Rectal smooth muscle tissue (tissue), 1 donor: ENCODE results near the gene MRGPRG.

Source experiments
- H3K27ac ChIP-seq: one replicate; pipeline ENCODE4 v1.7.0; 2013; ENCODE audit warnings: low read depth, low read length, inconsistent platforms
- H3K27me3 ChIP-seq: one replicate; pipeline ENCODE4 v1.7.0; 2013; ENCODE audit warnings: low read length; ENCODE audit not compliant: control insufficient read depth, insufficient read depth
- H3K36me3 ChIP-seq: one replicate; pipeline ENCODE4 v1.7.0; 2013; ENCODE audit warnings: low read length; ENCODE audit not compliant: control insufficient read depth, insufficient read depth
- H3K4me1 ChIP-seq: one replicate; pipeline ENCODE4 v1.7.0; 2013; ENCODE audit warnings: low read length; ENCODE audit not compliant: control insufficient read depth, insufficient read depth
- H3K4me3 ChIP-seq: one replicate; pipeline ENCODE4 v1.7.0; 2013; ENCODE audit warnings: low read length
- H3K9ac ChIP-seq: one replicate; pipeline ENCODE4 v1.7.0; 2013; ENCODE audit warnings: low read length

The MRGPRG gene

GRCh38 chr11:3192511-3193372, 25.9 kb downstream of the MRGPRG start:
- Histone ChIP-seq H3K27ac (no peak overlapping the region), H3K27me3 (no peaks in the 10 kb centered on the region), H3K9ac (no peak overlapping the region), H3K4me3 (no peak overlapping the region), H3K4me1 (no peaks in the 10 kb centered on the region), H3K36me3 (no peaks in the 10 kb centered on the region)

GRCh38 chr11:3191586-3192324, 26.9 kb downstream of the MRGPRG start:
- Histone ChIP-seq H3K4me3 (no peak overlapping the region), H3K27me3 (no peaks in the 10 kb centered on the region), H3K9ac (no peak overlapping the region), H3K4me1 (no peaks in the 10 kb centered on the region), H3K36me3 (no peaks in the 10 kb centered on the region), H3K27ac (no peak overlapping the region)

- no peak overlapping the region for H3K4me3 ChIP-seq
- H3K36me3 ChIP-seq: no peaks in the 10 kb centered on the region
- H3K27ac ChIP-seq: no peak overlapping the region
- H3K27me3 ChIP-seq: no peaks in the 10 kb centered on the region
- no peak overlapping the region for H3K9ac ChIP-seq
- no peaks in the 10 kb centered on the region for H3K4me1 ChIP-seq
Observed at GRCh38 chr11:3190600-3190999, 28.0 kb downstream of the MRGPRG start.

- H3K36me3 ChIP-seq: no peaks in the 10 kb centered on the region
- no peak overlapping the region for H3K9ac ChIP-seq
- H3K4me3 ChIP-seq: no peak overlapping the region
- H3K27me3 ChIP-seq: no peaks in the 10 kb centered on the region
- H3K4me1 ChIP-seq: no peaks in the 10 kb centered on the region
- no peak overlapping the region for H3K27ac ChIP-seq
Observed at GRCh38 chr11:3189886-3190583, 28.6 kb downstream of the MRGPRG start.

- Histone ChIP-seq H3K27ac (no peak overlapping the region), H3K36me3 (no peaks in the 10 kb centered on the region), H3K4me3 (no peak overlapping the region), H3K4me1 (no peaks in the 10 kb centered on the region), H3K27me3 (no peaks in the 10 kb centered on the region), H3K9ac (no peak overlapping the region)
Observed at GRCh38 chr11:3189196-3189843, 29.3 kb downstream of the MRGPRG start.

GRCh38 chr11:3188496-3189195, 30.0 kb downstream of the MRGPRG start:
- H3K4me3 ChIP-seq: no peak overlapping the region
- H3K36me3 ChIP-seq: no peaks in the 10 kb centered on the region
- no peak overlapping the region for H3K9ac ChIP-seq
- H3K27ac ChIP-seq: no peak overlapping the region
- no peaks in the 10 kb centered on the region for H3K27me3 ChIP-seq
- no peaks in the 10 kb centered on the region for H3K4me1 ChIP-seq

GRCh38 chr11:3186166-3186953, 32.3 kb downstream of the MRGPRG start:
- Histone ChIP-seq H3K9ac (no peak overlapping the region), H3K4me1 (no peaks in the 10 kb centered on the region), H3K27ac (no peak overlapping the region), H3K36me3 (no peaks in the 10 kb centered on the region), H3K4me3 (no peak overlapping the region), H3K27me3 (no peaks in the 10 kb centered on the region)

GRCh38 chr11:3184732-3185347, 33.8 kb downstream of the MRGPRG start:
- Histone ChIP-seq H3K36me3 (no peaks in the 10 kb centered on the region), H3K4me3 (no peak overlapping the region), H3K9ac (no peak overlapping the region), H3K27ac (no peak overlapping the region), H3K27me3 (no peaks in the 10 kb centered on the region), H3K4me1 (no peaks in the 10 kb centered on the region)

- no peak overlapping the region for H3K27ac ChIP-seq
- no peak overlapping the region for H3K4me3 ChIP-seq
- H3K4me1 ChIP-seq: no peaks in the 10 kb centered on the region
- no peaks in the 10 kb centered on the region for H3K36me3 ChIP-seq
- H3K27me3 ChIP-seq: no peaks in the 10 kb centered on the region
- H3K9ac ChIP-seq: no peak overlapping the region
Observed at GRCh38 chr11:3183523-3183922, 35.1 kb downstream of the MRGPRG start.

- Histone ChIP-seq H3K9ac (no peak overlapping the region), H3K36me3 (no peaks in the 10 kb centered on the region), H3K27ac (no peak overlapping the region), H3K4me3 (no peak overlapping the region), H3K4me1 (no peaks in the 10 kb centered on the region), H3K27me3 (no peaks in the 10 kb centered on the region)
Observed at GRCh38 chr11:3182462-3182852, 36.2 kb downstream of the MRGPRG start.
